ENCODE results near the gene GALNT2. TPM values are rescaled to one million over a fixed set of nuclear protein-coding genes. Genes with fewer than 3 reads are reported as not detected.

Gene GALNT2
- total and polyA plus RNA-seq, 12 donors = 22.3 to 220 (median 85.7) TPM

DNA sequence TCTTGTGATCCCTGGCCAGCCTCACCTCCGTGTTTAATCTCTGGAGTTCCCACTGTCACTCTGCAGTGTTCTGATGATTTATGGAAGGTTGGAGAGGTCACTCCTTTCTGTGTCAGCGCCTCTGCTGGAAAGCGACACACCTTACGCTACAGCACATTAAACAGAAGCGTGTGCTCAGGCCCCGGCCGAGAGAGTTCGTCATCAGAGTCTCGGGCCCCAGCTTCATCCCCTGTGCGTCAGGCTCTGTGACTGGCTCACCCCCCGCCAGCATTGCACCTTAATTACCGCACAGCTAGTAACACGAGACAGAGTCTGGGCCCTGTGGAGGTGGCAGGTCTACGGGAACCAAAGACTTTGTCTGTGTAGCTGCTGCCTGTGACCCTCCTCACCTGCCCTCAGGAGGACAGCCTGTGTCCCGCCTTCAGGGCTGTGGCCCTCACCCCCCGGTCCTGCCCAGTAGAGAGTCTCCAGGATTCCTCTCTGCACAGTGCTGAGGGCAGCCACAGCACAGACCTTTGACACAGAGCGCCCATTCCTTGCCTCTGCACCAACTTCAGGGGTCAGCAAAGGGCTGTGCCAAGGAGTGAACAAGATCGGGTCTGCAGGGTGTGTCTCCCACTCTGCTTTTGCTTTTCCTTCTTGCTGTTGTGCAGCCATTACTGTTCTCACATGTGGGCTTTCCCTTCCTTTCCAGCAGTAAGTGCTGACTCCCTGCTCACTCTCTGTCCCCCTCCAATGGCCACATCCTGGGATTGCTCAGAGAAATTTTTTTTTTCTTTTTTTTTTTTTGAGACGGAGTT lies 201.5 kb downstream of the GALNT2 start:
- no peaks in the 10 kb centered on the region for H3K9me3 ChIP-seq (replicated peaks in 1 of 3)
- no peak overlapping the region for H3K4me3 ChIP-seq
- WGBS, 4 donors = 79 to 87% (median 81%) methylated on average over 8 to 19 of the region's 19 CpGs
- DNase-seq = peak; percentile 41 to 76 (median 71)
- intact Hi-C loops (cut with DNase I) = loop anchor here in 1 of 2 donors (10.0 kb wide), 1 partner anchor 54 kb away; no protein-coding TSS in a partner anchor
- TF ChIP-seq, protein P1, sequence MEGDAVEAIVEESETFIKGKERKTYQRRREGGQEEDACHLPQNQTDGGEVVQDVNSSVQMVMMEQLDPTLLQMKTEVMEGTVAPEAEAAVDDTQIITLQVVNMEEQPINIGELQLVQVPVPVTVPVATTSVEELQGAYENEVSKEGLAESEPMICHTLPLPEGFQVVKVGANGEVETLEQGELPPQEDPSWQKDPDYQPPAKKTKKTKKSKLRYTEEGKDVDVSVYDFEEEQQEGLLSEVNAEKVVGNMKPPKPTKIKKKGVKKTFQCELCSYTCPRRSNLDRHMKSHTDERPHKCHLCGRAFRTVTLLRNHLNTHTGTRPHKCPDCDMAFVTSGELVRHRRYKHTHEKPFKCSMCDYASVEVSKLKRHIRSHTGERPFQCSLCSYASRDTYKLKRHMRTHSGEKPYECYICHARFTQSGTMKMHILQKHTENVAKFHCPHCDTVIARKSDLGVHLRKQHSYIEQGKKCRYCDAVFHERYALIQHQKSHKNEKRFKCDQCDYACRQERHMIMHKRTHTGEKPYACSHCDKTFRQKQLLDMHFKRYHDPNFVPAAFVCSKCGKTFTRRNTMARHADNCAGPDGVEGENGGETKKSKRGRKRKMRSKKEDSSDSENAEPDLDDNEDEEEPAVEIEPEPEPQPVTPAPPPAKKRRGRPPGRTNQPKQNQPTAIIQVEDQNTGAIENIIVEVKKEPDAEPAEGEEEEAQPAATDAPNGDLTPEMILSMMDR (IDR thresholded peaks at IDR 0.05) = peak; percentile 65 to 97 (median 70)
- TF ChIP-seq POLR2A (IDR thresholded peaks at IDR 0.05) = no peak
- peak overlapping the region in 2 of 5 donors; percentile 4 to 35 for H3K27ac ChIP-seq
- no peaks in the 10 kb centered on the region for H3K27me3 ChIP-seq
- H3K4me1 ChIP-seq (replicated peaks in 1 of 2) = peaks cover 0 to 24% of the 10 kb centered on the region in 2 donors
- H3K36me3 ChIP-seq (replicated peaks in 1 of 2) = peaks cover 0 to 33% of the 10 kb centered on the region in 2 donors

DNA sequence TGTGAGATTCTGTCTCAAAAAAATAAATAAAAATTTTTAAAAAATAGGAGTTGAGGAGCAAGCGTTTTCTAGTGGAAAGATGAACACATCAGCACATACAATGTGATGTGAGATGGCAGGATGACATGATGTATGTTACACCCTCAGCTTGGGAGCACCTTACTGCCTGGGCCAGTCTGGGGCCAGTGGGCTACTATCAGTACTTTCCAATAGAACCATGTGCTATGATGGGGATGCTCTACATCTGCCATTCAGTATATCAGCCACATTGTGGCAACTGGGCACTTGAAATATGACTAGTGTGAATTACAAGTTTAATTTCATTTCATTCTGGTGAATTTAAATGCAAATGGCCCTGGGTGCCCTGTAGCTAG lies 203.1 kb downstream of the GALNT2 start:
- 83 to 97% (median 88%) methylated on average over 1 of the region's 1 CpG for WGBS, 4 donors
- Histone ChIP-seq H3K9me3 (replicated peaks in 1 of 3) (no peaks in the 10 kb centered on the region), H3K27ac (peak overlapping the region in 2 of 5 donors; percentile 62 to 67), H3K4me3 (no peak overlapping the region), H3K27me3 (no peaks in the 10 kb centered on the region), H3K4me1 (replicated peaks in 1 of 2) (peaks cover 0 to 24% of the 10 kb centered on the region in 2 donors), H3K36me3 (replicated peaks in 1 of 2) (peaks cover 0 to 23% of the 10 kb centered on the region in 2 donors)
- DNase-seq = peak in 1 of 7 donors; percentile 3
- TF ChIP-seq, protein P1 (IDR thresholded peaks at IDR 0.05) = no peak
- TF ChIP-seq POLR2A (IDR thresholded peaks at IDR 0.05) = no peak
- intact Hi-C loops (cut with DNase I) = no loop called here

DNA sequence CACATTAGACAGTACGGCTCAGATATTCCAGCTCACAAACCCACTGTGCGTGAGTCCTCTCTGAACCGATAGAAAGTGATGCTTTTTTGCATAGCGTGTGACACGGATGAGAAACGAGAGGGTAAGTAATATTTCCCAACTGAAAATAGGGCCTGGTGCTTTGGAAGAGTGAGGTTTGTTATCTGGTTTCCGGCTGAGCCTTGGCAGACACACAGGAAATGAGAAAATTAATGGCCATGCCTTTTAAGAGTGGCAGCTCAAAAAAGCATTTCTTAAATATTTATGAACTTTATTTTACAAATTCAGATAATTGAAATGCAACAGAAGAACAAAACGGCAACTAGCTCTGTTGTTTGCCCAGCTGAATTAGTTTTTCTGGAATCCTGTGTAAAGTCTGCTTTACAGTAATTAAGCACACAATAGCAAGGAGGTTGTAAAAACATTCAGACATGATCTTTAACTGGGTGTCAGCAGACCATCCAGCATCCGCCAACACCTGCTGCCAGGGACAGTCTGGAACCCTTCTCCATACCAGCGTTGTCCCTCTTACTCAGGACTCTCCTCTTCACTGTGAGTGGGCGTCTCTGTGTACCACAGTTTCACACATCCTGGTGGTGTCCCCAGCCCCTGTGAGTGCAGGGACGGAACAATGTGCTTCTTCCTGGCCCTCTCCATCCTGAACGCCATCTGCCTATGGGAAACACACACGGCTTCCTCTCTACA lies 203.7 kb downstream of the GALNT2 start:
- H3K27me3 ChIP-seq = no peaks in the 10 kb centered on the region
- no peak for TF ChIP-seq POLR2A (IDR thresholded peaks at IDR 0.05)
- TF ChIP-seq, protein P1 (IDR thresholded peaks at IDR 0.05) = no peak
- peaks cover 0 to 23% of the 10 kb centered on the region in 2 donors for H3K36me3 ChIP-seq (replicated peaks in 1 of 2)
- H3K4me3 ChIP-seq = no peak overlapping the region
- peaks cover 0 to 24% of the 10 kb centered on the region in 2 donors for H3K4me1 ChIP-seq (replicated peaks in 1 of 2)
- peak in 3 of 7 donors; percentile 30 to 43 (median 34) for DNase-seq
- H3K9me3 ChIP-seq (replicated peaks in 1 of 3) = no peaks in the 10 kb centered on the region
- intact Hi-C loops (cut with DNase I) = no loop called here
- H3K27ac ChIP-seq = peak overlapping the region in 2 of 5 donors; percentile 62 to 67
- WGBS, 4 donors = 28 to 34% (median 31%) methylated on average over 14 of the region's 14 CpGs

All from adrenal gland (tissue), 12 donors.